Endothelial cell of umbilical vein (primary cell): Measurements from ENCODE around the gene ZKSCAN4. TPM values are rescaled to one million over a fixed set of nuclear protein-coding genes. Genes with fewer than 3 reads are reported as not detected.

Experiments used
- BruUV-seq: library from RNA; stranded (reverse); fragments of 400-500 nt; replicated peaks from 2 replicates; lab custom pipeline; 2021; lab: Mats Ljungman, UMichigan
- CTCF ChIA-PET: fragments of 300-600, 350-600 bp; sonication (Branson Sonifier 250); formaldehyde crosslinking; loops from one replicate; lab custom pipeline; 2021; ENCODE audit warnings: antibody characterized with exemption, inconsistent platforms; lab: Charles Lee
- POLR2A ChIA-PET: fragments of 300-600, 350-600 bp; sonication (Branson Sonifier 250); formaldehyde crosslinking; loops from one replicate; lab custom pipeline; 2021; ENCODE audit warnings: antibody characterized with exemption, inconsistent platforms; lab: Charles Lee
- DNase-seq: peaks from one replicate; pipeline ENCODE4 v3.0.0-alpha.2; 2011; ENCODE audit warnings: low read depth, low spot score
- FAIRE-seq: peaks from 2 replicates; lab custom pipeline; 2011; peaks lifted over from hg19 to GRCh38; lab: Jason Lieb, UNC
- H2AFZ ChIP-seq: 2 replicates; pipeline ENCODE4 v1.6.0; 2012; ENCODE audit warnings: low read depth, low read length, control low read depth, inconsistent platforms
- H3K27ac ChIP-seq: 2 replicates; pipeline ENCODE4 v1.5.1; 2011; ENCODE audit warnings: low read depth, mild to moderate bottlenecking, control low read depth, low read length, moderate library complexity; ENCODE audit not compliant: insufficient read depth
- H3K27me3 ChIP-seq, 2 experiments: 2 replicates each; pipeline versions ENCODE4 v1.6.0 to v1.6.1; 2011; ENCODE audit warnings: low read length in 2 of 2, mixed read lengths in 1 of 2; ENCODE audit not compliant: control insufficient read depth in 2 of 2, insufficient read depth in 2 of 2
- H3K36me3 ChIP-seq, 2 experiments: 2 replicates in 1 of 2; 3 replicates in 1 of 2; pipeline ENCODE4 v1.5.1; 2011; ENCODE audit warnings: low read length in 2 of 2, mild to moderate bottlenecking in 1 of 2, moderate library complexity in 1 of 2; ENCODE audit not compliant: control insufficient read depth in 2 of 2, insufficient read depth in 2 of 2; ENCODE audit errors: extremely low read depth in 1 of 2
- H3K4me1 ChIP-seq: 3 replicates; pipeline ENCODE4 v1.5.1; 2011; ENCODE audit warnings: mild to moderate bottlenecking, low read length; ENCODE audit not compliant: control insufficient read depth, insufficient read depth; ENCODE audit errors: extremely low read depth
- H3K4me2 ChIP-seq: 2 replicates; pipeline ENCODE4 v1.6.1; 2011; ENCODE audit warnings: low read length, control low read depth, mixed read lengths; ENCODE audit not compliant: insufficient read depth
- H3K4me3 ChIP-seq, 3 experiments: fragments of 200-600 bp in 1 of 3; sonication (generic), shearing (Covaris generic) in 1 of 3; replicated peaks in 1 of 3; 2 replicates each; pipeline ENCODE4 v1.5.1; 2011 to 2016; ENCODE audit warnings: control low read depth in 3 of 3, low read length in 3 of 3, mild to moderate bottlenecking in 2 of 3, inconsistent platforms in 1 of 3, low read depth in 1 of 3, moderate library complexity in 1 of 3; ENCODE audit not compliant: insufficient read depth in 1 of 3
- H3K79me2 ChIP-seq: 2 replicates; pipeline ENCODE4 v1.6.0; 2012; ENCODE audit warnings: low read length, inconsistent platforms; ENCODE audit not compliant: control insufficient read depth, insufficient read depth
- H3K9ac ChIP-seq: replicated peaks from 2 replicates; pipeline ENCODE3; 2011; ENCODE audit warnings: low read length, control low read depth; ENCODE audit not compliant: insufficient read depth; ENCODE audit errors: extremely low read depth
- H3K9me1 ChIP-seq: replicated peaks from 3 replicates; pipeline ENCODE4 v1.6.0; 2011; ENCODE audit warnings: mild to moderate bottlenecking, low read length; ENCODE audit not compliant: control insufficient read depth, insufficient read depth; ENCODE audit errors: extremely low read depth
- H3K9me3 ChIP-seq: replicated peaks from 2 replicates; pipeline ENCODE4 v1.5.1; 2012; ENCODE audit warnings: low read length, inconsistent platforms; ENCODE audit not compliant: control insufficient read depth, insufficient read depth
- H4K20me1 ChIP-seq: replicated peaks from 2 replicates; pipeline ENCODE3; 2011; ENCODE audit warnings: mild to moderate bottlenecking, low read length; ENCODE audit not compliant: control insufficient read depth, insufficient read depth; ENCODE audit errors: extremely low read depth
- FOS ChIP-seq: IDR thresholded peaks from 2 replicates; pipeline ENCODE4 v1.6.1; 2011; ENCODE audit warnings: mild to moderate bottlenecking, low read length, moderate library complexity, borderline replicate concordance; ENCODE audit not compliant: insufficient read depth
- GATA2 ChIP-seq: IDR thresholded peaks from 2 replicates; pipeline ENCODE4 v1.7.0; 2011; ENCODE audit warnings: low read depth, mild to moderate bottlenecking, moderate library complexity, mixed read lengths, low read length; ENCODE audit not compliant: insufficient read length, insufficient read depth
- MYC ChIP-seq: IDR thresholded peaks from one replicate; pipeline ENCODE4 v1.6.1; 2011; ENCODE audit warnings: mild to moderate bottlenecking, low read depth, low read length
- POLR2AphosphoS5 ChIP-seq: IDR thresholded peaks from 2 replicates; pipeline ENCODE4 v1.6.1; 2012; ENCODE audit warnings: low read depth, mild to moderate bottlenecking, control low read depth, low read length, moderate library complexity; ENCODE audit not compliant: insufficient read depth
- dilution Hi-C: fragments of 300-500 bp; cut with MboI; formaldehyde crosslinking; loops from one replicate; pipeline ENCODE4 v1.15.0; 2019; ENCODE audit warnings: low sequenced_read_pairs; ENCODE audit not compliant: extremely low pct_ligation_motif_present
- intact Hi-C: fragments of 100-400 bp; cut with micrococcal nuclease; formaldehyde crosslinking; loops from one replicate; pipeline ENCODE4 v1.10.0; 2022
- polyA plus RNA-seq, 4 experiments: library from polyadenylated mRNA; depleted of rRNA in 3 of 4; stranded (reverse) in 3 of 4; unstranded in 1 of 4; fragments of >200 nt; gene quantifications; 2 replicates each; pipeline versions ENCODE4 v1.2.1 to v1.2.3, GENCODE V29; 2011 to 2012; ENCODE audit warnings: missing spikeins in 1 of 4
- total RNA-seq: library from RNA; stranded (reverse); gene quantifications from 2 replicates; pipeline ENCODE4 v1.2.3, GENCODE V29; 2021
- TF ChIP-seq, protein P1 (sequence below): IDR thresholded peaks from 2 replicates; pipeline ENCODE4 v1.6.1; 2011; ENCODE audit not compliant: insufficient read depth, insufficient read length
- TF ChIP-seq, protein P2 (sequence below), 2 donors: IDR thresholded peaks; 1 replicate in 1 of 2; 2 replicates in 1 of 2; pipeline ENCODE4 v1.5.1; 2011; ENCODE audit warnings: low read length in 2 of 2, mild to moderate bottlenecking in 2 of 2, moderate library complexity in 2 of 2, control low read depth in 1 of 2, inconsistent platforms in 1 of 2, low read depth in 1 of 2; ENCODE audit not compliant: insufficient read depth in 1 of 2; ENCODE audit errors: extremely low read depth in 1 of 2

The ZKSCAN4 gene
- total and polyA plus RNA-seq, 2 donors (not counting 3 experiments of a cell fraction or from before 2014, with no cell fraction given) = 1.3 to 3.6 TPM

DNA sequence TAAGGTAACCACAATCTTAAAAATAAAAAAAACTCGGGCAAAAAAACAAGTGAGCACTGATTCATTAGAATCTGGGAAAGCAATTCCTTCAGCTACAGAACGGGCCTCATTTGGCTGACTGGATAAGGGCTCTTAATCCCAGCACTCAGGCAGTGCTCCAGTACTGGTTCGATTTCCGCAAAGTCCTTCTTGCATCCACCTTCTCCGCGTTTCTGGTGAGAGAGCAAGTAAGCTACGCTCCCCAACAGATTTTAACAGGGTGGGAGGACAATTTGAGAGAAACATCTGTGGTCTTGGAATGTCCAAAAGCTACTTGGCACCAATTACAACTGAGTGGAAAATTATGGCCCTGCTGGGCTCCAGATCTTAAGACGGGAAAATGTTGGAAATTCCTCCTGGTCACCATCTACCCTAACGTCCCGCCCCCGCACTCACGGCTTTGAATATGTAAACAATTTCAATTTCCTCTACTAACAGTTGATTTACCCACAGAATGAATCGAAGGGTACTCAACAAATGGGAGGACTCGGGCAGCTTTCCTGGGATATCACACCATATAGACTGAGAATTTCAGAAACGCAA, 45.0 kb downstream of the ZKSCAN4 start:
- Histone ChIP-seq H3K4me2 (peak overlapping the region; percentile 96), H3K9ac (no peak overlapping the region), H4K20me1 (no peaks in the 10 kb centered on the region), H3K27me3 (peaks cover 38 to 87% of the 10 kb centered on the region in 2 experiments), H3K4me1 (peaks cover 18% of the 10 kb centered on the region), H3K9me1 (no peaks in the 10 kb centered on the region), H3K9me3 (no peaks in the 10 kb centered on the region), H2AFZ (peak overlapping the region; percentile 61), H3K27ac (no peak overlapping the region), H3K79me2 (no peaks in the 10 kb centered on the region), H3K4me3 (peak overlapping the region; percentile 33 to 49 (median 33)), H3K36me3 (no peaks in the 10 kb centered on the region)
- peak; percentile 24 for DNase-seq
- BruUV-seq = no TSS peak
- intact Hi-C loops (loop anchor here (1.0 kb wide), 1 partner anchor 66 kb away; the partner anchor contains the start of gene ZKSCAN8), dilution Hi-C loops (no loop called here)
- TF ChIP-seq POLR2AphosphoS5 (no peak), GATA2 (no peak), FOS (no peak), MYC (no peak)
- TF ChIP-seq, protein P1, sequence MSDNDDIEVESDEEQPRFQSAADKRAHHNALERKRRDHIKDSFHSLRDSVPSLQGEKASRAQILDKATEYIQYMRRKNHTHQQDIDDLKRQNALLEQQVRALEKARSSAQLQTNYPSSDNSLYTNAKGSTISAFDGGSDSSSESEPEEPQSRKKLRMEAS = no peak
- TF ChIP-seq, protein P2, sequence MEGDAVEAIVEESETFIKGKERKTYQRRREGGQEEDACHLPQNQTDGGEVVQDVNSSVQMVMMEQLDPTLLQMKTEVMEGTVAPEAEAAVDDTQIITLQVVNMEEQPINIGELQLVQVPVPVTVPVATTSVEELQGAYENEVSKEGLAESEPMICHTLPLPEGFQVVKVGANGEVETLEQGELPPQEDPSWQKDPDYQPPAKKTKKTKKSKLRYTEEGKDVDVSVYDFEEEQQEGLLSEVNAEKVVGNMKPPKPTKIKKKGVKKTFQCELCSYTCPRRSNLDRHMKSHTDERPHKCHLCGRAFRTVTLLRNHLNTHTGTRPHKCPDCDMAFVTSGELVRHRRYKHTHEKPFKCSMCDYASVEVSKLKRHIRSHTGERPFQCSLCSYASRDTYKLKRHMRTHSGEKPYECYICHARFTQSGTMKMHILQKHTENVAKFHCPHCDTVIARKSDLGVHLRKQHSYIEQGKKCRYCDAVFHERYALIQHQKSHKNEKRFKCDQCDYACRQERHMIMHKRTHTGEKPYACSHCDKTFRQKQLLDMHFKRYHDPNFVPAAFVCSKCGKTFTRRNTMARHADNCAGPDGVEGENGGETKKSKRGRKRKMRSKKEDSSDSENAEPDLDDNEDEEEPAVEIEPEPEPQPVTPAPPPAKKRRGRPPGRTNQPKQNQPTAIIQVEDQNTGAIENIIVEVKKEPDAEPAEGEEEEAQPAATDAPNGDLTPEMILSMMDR (IDR thresholded peaks at IDR 0.05; ENCODE audit: extremely low read depth in 1 of 2, insufficient read depth in 1 of 2, low read depth in 1 of 2, low read length in 2 of 2) = no peak
- ChIA-PET POLR2A (interaction anchor here (1.5 kb wide), 1 partner anchor 66 kb away, joined by 4 read pairs; the partner anchor contains the start of gene ZKSCAN8), CTCF (interaction anchor here (1.0 to 1.6 kb wide), 4 partner anchors 11 to 68 kb away, joined by 3 to 4 read pairs (median 3); partner anchors contain the start of gene ZKSCAN8)
- FAIRE-seq = no peak
